Esophagus squamous epithelium (tissue), 5 donors: ENCODE measurements around the gene BMPR2. TPM values are rescaled to one million over a fixed set of nuclear protein-coding genes. Genes with fewer than 3 reads are reported as not detected.

Experiments used
- DNase-seq: peaks from one replicate; lab custom pipeline; 2025; lab: John Stamatoyannopoulos, UW
- H3K27ac ChIP-seq, 4 donors: fragments of 200-600 bp; sonication (generic); one replicate each; pipeline ENCODE4 v1.5.1; 2016 to 2019; ENCODE audit warnings: mild to moderate bottlenecking in 1 of 4
- H3K27me3 ChIP-seq, 4 donors: fragments of 200-600 bp; sonication (generic); 1 replicate in 3 of 4; 2 replicates in 1 of 4; pipeline versions ENCODE4 v1.5.1 to v1.6.0; 2017 to 2021; ENCODE audit warnings: antibody characterized with exemption in 1 of 4
- H3K36me3 ChIP-seq, 3 donors: fragments of 200-600 bp; sonication (generic); one replicate each; pipeline ENCODE4 v1.5.1; 2016 to 2019
- H3K4me1 ChIP-seq, 3 donors: fragments of 200-600 bp; sonication (generic); one replicate each; pipeline ENCODE4 v1.5.1; 2017 to 2019
- H3K4me3 ChIP-seq, 4 donors: fragments of 200-600 bp; sonication (generic); 1 replicate in 3 of 4; 2 replicates in 1 of 4; pipeline ENCODE4 v1.5.1; 2016 to 2019; ENCODE audit warnings: mild to moderate bottlenecking in 2 of 4, moderate library complexity in 1 of 4
- H3K9me3 ChIP-seq, 3 donors: fragments of 200-600 bp; sonication (generic); one replicate each; pipeline ENCODE4 v1.5.1; 2016 to 2019
- CTCF ChIP-seq, 6 experiments: fragments of 450-650 bp in 4 of 6; fragments of 200-600 bp in 2 of 6; sonication (generic) in 2 of 6; IDR thresholded peaks; one replicate each; pipeline ENCODE4 v1.5.1; 2016 to 2019; ENCODE audit warnings: antibody characterized with exemption in 6 of 6, mild to moderate bottlenecking in 4 of 6, moderate library complexity in 4 of 6
- POLR2A ChIP-seq, 4 donors: fragments of 450-650 bp; IDR thresholded peaks; one replicate each; pipeline ENCODE4 v1.6.1; 2017; ENCODE audit warnings: antibody characterized with exemption in 4 of 4, mild to moderate bottlenecking in 4 of 4, moderate library complexity in 3 of 4
- WGBS, 2 donors: methylation state at CpG; one replicate each; pipeline ENCODE4 v1.1.5; 2018; 5-methylcytosine and 5-hydroxymethylcytosine counted together
- intact Hi-C: fragments of 100-400 bp; cut with DNase I; formaldehyde crosslinking; loops from one replicate; pipeline ENCODE4 v1.15.0; 2022
- total RNA-seq, 4 donors: library from RNA; depleted of rRNA; stranded (reverse); fragments of >200 nt; gene quantifications; one replicate each; pipeline ENCODE4 v1.1.0, GENCODE V29; 2016
- donor health status: DM: yes; HTN: yes; CAD: no.

BMPR2 gene
- total RNA-seq, 4 donors from 2014 or later: 17.9 to 37.0 (median 22.3) TPM

GRCh38 chr2:202406445-202406978 lies 30.4 kb downstream of the BMPR2 start:
- no peak overlapping the region for H3K27ac ChIP-seq
- H3K9me3 ChIP-seq: no peaks in the 10 kb centered on the region
- 75 to 86% methylated on average over 2 of the region's 2 CpGs for WGBS, 2 donors
- intact Hi-C loops: no loop called here
- peaks cover 0 to 23% (median 7%) of the 10 kb centered on the region in 3 donors for H3K4me1 ChIP-seq
- peaks cover 0 to 10% (median 0%) of the 10 kb centered on the region in 3 donors for H3K36me3 ChIP-seq
- no peak overlapping the region for H3K4me3 ChIP-seq
- no peak for DNase-seq
- no peak for TF ChIP-seq POLR2A (IDR thresholded peaks at IDR 0.05)
- no peak for TF ChIP-seq CTCF (IDR thresholded peaks at IDR 0.05)
- no peaks in the 10 kb centered on the region for H3K27me3 ChIP-seq

DNA sequence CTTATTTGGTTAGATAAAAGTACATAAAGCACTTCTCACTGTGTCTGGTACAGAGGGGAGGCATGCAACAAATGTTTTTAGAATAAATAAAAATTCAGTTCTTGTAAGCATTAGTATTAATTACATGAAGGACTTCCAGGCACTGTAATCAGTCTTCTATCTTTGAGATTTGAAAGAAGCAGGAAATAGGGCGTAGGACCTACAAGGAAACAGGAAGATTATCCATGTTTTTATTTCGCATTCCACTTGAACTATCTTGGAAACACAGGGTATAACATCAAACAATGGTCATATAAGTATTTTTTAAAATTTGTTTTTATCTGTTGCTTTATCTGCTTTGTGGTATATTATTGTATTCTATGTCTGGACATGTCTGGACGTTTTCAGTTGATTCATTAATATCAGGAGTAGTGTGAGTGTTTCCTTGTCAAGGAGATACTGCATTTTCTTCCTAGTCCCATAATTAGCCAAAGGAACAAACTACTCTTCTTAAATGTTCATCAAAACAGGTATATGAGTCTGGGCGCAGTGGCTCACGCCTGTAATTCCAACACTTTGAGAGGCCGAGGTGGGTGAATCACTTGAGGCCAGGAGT lies 32.5 kb downstream of the BMPR2 start:
- Histone ChIP-seq H3K27ac (no peak overlapping the region), H3K27me3 (no peaks in the 10 kb centered on the region), H3K4me3 (no peak overlapping the region), H3K9me3 (no peaks in the 10 kb centered on the region), H3K36me3 (peaks cover 0 to 10% (median 0%) of the 10 kb centered on the region in 3 donors), H3K4me1 (peaks cover 0 to 23% (median 7%) of the 10 kb centered on the region in 3 donors)
- 38 to 53% methylated on average over 6 of the region's 6 CpGs for WGBS, 2 donors
- TF ChIP-seq POLR2A (IDR thresholded peaks at IDR 0.05) (no peak), CTCF (IDR thresholded peaks at IDR 0.05) (no peak)
- DNase-seq: no peak
- intact Hi-C loops: no loop called here

DNA sequence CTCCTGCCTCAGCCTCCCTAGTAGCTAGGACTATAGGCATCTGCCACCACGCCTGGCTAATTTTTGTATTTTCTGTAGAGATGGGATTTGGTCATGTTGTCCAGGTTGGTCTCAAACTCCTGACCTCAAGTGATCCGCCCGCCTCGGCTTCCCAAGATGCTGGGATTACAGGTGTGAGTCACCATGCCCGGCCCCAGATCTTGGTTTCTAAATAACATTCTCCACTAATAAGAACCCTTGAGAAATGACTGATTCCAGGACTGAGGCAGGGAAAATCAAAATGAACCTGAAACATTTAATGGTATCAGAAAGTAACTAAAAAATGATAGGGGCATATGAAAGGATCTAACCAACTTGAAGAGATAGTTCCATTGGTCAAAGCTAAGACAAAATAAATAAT lies 34.0 kb downstream of the BMPR2 start:
- no peaks in the 10 kb centered on the region for H3K9me3 ChIP-seq
- TF ChIP-seq CTCF (IDR thresholded peaks at IDR 0.05): no peak
- TF ChIP-seq POLR2A (IDR thresholded peaks at IDR 0.05): no peak
- H3K4me1 ChIP-seq: peaks cover 0 to 29% (median 7%) of the 10 kb centered on the region in 3 donors
- DNase-seq: no peak
- peaks cover 0 to under 1% (median 0%) of the 10 kb centered on the region in 3 donors for H3K36me3 ChIP-seq
- 61 to 75% methylated on average over 5 of the region's 5 CpGs for WGBS, 2 donors
- intact Hi-C loops: no loop called here
- H3K27me3 ChIP-seq: no peaks in the 10 kb centered on the region
- H3K4me3 ChIP-seq: no peak overlapping the region
- no peak overlapping the region for H3K27ac ChIP-seq

DNA sequence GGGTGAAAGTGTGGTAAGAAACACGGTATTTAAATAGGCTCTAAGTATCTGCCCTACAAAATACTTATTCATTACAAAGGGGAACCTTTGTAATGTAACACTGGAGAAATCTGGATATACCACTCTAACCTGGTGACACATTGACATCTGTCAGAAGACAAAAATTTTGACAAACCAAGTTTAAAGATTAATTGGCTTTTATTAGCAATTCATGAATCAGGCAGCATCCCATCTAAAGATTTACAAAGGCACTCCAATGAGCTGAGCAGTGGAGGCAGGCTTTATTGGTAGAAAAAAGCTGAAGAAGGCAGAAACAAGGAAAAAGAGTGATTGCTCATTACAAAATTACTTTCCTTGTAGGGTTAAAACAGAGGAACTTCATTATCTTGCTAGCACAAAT lies 35.0 kb downstream of the BMPR2 start:
- intact Hi-C loops: no loop called here
- TF ChIP-seq CTCF (IDR thresholded peaks at IDR 0.05) (no peak), POLR2A (IDR thresholded peaks at IDR 0.05) (no peak)
- no peaks in the 10 kb centered on the region for H3K27me3 ChIP-seq
- H3K27ac ChIP-seq: no peak overlapping the region
- no peaks in the 10 kb centered on the region for H3K9me3 ChIP-seq
- no peak for DNase-seq
- H3K36me3 ChIP-seq: no peaks in the 10 kb centered on the region
- H3K4me1 ChIP-seq: peaks cover 0 to 28% (median 6%) of the 10 kb centered on the region in 3 donors
- no peak overlapping the region for H3K4me3 ChIP-seq
- WGBS, 2 donors: 71 to 88% methylated on average over 1 of the region's 1 CpG

DNA sequence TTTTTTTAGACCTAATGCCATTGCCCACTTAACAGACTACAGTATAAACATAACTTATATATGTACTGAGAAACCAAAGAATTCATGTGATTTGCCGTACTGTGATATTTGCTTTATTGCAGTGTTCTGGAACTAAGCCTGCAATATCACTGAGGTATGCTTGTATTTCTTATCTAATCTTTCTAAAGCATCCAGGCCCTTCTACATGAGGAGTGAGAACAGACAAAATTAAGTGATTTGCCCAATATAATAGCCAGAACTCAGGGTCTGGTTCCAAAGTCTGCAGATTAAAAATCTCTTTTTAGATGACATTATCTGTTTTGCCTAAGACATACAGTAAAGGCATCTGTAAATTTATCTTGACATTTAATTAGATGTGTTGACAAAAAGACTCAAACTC lies 41.9 kb downstream of the BMPR2 start:
- intact Hi-C loops: no loop called here
- Histone ChIP-seq H3K9me3 (no peaks in the 10 kb centered on the region), H3K36me3 (peaks cover 0 to 3% (median 0%) of the 10 kb centered on the region in 3 donors), H3K4me1 (peaks cover 0 to 25% (median 0%) of the 10 kb centered on the region in 3 donors), H3K27me3 (no peaks in the 10 kb centered on the region), H3K27ac (no peak overlapping the region), H3K4me3 (no peak overlapping the region)
- TF ChIP-seq POLR2A (IDR thresholded peaks at IDR 0.05) (no peak), CTCF (IDR thresholded peaks at IDR 0.05) (no peak)
- DNase-seq: no peak
- 86 to 100% methylated on average over 1 of the region's 1 CpG for WGBS, 2 donors
